NCI-H2227 (cell line): ENCODE measurements around the gene IFI35.
"Not testable (repeated sequence)": the region's sequence is repeated elsewhere in the genome, so short reads cannot be mapped to it uniquely, and the experiment has no call there.

Source experiments
- DNase-seq: peaks from one replicate; lab custom pipeline; 2025; ENCODE audit not compliant: unreplicated experiment; lab: John Stamatoyannopoulos, UW

Gene IFI35

GRCh38 chr17:43006639-43007551 lies at the start of gene IFI35:
Gene IFI35 (plus strand): TSS chr17:43006784. CDS start chr17:43006948, 164 bp downstream.
- DNase-seq, result peak; percentile 82

- DNase-seq, result peak; percentile 96
Observed at GRCh38 chr17:42964161-42964932, 42.2 kb upstream of the IFI35 start, which contains the start of gene AARSD1. Gene AARSD1 (minus strand): TSS chr17:42964454. CDS start chr17:42964440, 14 bp downstream.

- no peak for DNase-seq
Observed at GRCh38 chr17:42967925-42968324, 38.7 kb upstream of the IFI35 start.

- DNase-seq, result peak; percentile 9
Observed at GRCh38 chr17:42969001-42969581, 37.5 kb upstream of the IFI35 start.

GRCh38 chr17:42971589-42971988 lies 35.0 kb upstream of the IFI35 start:
- DNase-seq, result no peak

GRCh38 chr17:42973323-42973722 lies 33.3 kb upstream of the IFI35 start:
- not testable (repeated sequence) for DNase-seq

GRCh38 chr17:42975265-42975664 lies 31.3 kb upstream of the IFI35 start:
- DNase-seq, result no peak

- DNase-seq, result not testable (repeated sequence)
Observed at GRCh38 chr17:42975701-42976100, 30.9 kb upstream of the IFI35 start.

- DNase-seq, result peak; percentile 80
Observed at GRCh38 chr17:42979511-42980273, 26.9 kb upstream of the IFI35 start, which contains the start of gene PTGES3L. Gene PTGES3L (minus strand): TSS chr17:42980080. CDS start chr17:42980053, 27 bp downstream.

GRCh38 chr17:42980274-42980765 lies 26.3 kb upstream of the IFI35 start, which contains the start of gene RUNDC1:
Gene RUNDC1 (plus strand): TSS chr17:42980565. CDS start chr17:42980577, 12 bp downstream.
- DNase-seq, result peak; percentile 95

- peak; percentile 61 for DNase-seq
Observed at GRCh38 chr17:42980766-42981397, 25.7 kb upstream of the IFI35 start.

- DNase-seq, result no peak
Observed at GRCh38 chr17:42982266-42982665, 24.3 kb upstream of the IFI35 start.

- DNase-seq, result no peak
Observed at GRCh38 chr17:42985225-42985624, 21.4 kb upstream of the IFI35 start.

GRCh38 chr17:42989141-42989540 lies 17.4 kb upstream of the IFI35 start:
- no peak for DNase-seq

GRCh38 chr17:42989726-42990652 lies 16.6 kb upstream of the IFI35 start:
- no peak for DNase-seq

- no peak for DNase-seq
Observed at GRCh38 chr17:42991471-42991870, 15.1 kb upstream of the IFI35 start.

GRCh38 chr17:42992872-42993271 lies 13.7 kb upstream of the IFI35 start:
- no peak for DNase-seq

GRCh38 chr17:42993913-42994312 lies 12.7 kb upstream of the IFI35 start:
- not testable (repeated sequence) for DNase-seq
